ENCODE results near the gene RGS6. TPM values are rescaled to one million over a fixed set of nuclear protein-coding genes. Genes with fewer than 3 reads are reported as not detected.
A peak's percentile ranks its signal among the peaks of the same experiment; 100 is the strongest.
"Not testable (repeated sequence)": the region's sequence is repeated elsewhere in the genome, so short reads cannot be mapped to it uniquely, and the experiment has no call there.

Gene RGS6
- total and polyA plus RNA-seq, 5 donors from 2014 or later: 0.13 to 1.5 (median 0.69) TPM

GRCh38 chr14:72471346-72471745, 539.1 kb downstream of the RGS6 start:
- H3K4me3 Mint-ChIP-seq: no peak overlapping the region
- Histone ChIP-seq H3K36me3 (ENCODE audit: control insufficient read depth, insufficient read depth, low read length) (no peaks in the 10 kb centered on the region), H3K27me3 (ENCODE audit: control insufficient read depth, insufficient read depth, low read length) (no peaks in the 10 kb centered on the region), H3K4me1 (ENCODE audit: control insufficient read depth, insufficient read depth, low read length, poor library complexity, severe bottlenecking) (peaks cover 3% of the 10 kb centered on the region), H3K4me3 (ENCODE audit: low read depth, low read length) (no peak overlapping the region), H3K27ac (ENCODE audit: insufficient read depth, low read length, poor library complexity, severe bottlenecking) (no peak overlapping the region), H3K9me3 (ENCODE audit: control insufficient read depth in 2 of 2, low read length in 2 of 2) (peaks cover 0 to 2% of the 10 kb centered on the region in 2 experiments)
- H3K9me3 Mint-ChIP-seq: peaks cover 0 to 7% (median 3%) of the 10 kb centered on the region in 7 donors
- peaks cover 1% of the 10 kb centered on the region for H3K36me3 Mint-ChIP-seq
- ATAC-seq (ENCODE audit: low read depth in 2 of 2) (no peak), DNase-seq (no peak)
- H3K27ac Mint-ChIP-seq: peak overlapping the region in 1 of 3 donors; percentile 36
- H3K4me1 Mint-ChIP-seq: peaks cover 6 to 14% (median 9%) of the 10 kb centered on the region in 4 donors
- no peaks in the 10 kb centered on the region for H3K27me3 Mint-ChIP-seq

- H3K27ac ChIP-seq (ENCODE audit: insufficient read depth, low read length, poor library complexity, severe bottlenecking): no peak overlapping the region
- Mint-ChIP-seq H3K27me3 (no peaks in the 10 kb centered on the region), H3K4me1 (peaks cover 7 to 29% (median 23%) of the 10 kb centered on the region in 4 donors), H3K36me3 (no peaks in the 10 kb centered on the region), H3K9me3 (peaks cover 0 to 2% (median 0%) of the 10 kb centered on the region in 7 donors), H3K27ac (no peak overlapping the region), H3K4me3 (no peak overlapping the region)
- no peaks in the 10 kb centered on the region for H3K36me3 ChIP-seq (ENCODE audit: control insufficient read depth, insufficient read depth, low read length)
- DNase-seq: peak in 1 of 3 donors; percentile 46
- H3K9me3 ChIP-seq (ENCODE audit: control insufficient read depth in 2 of 2, low read length in 2 of 2): no peaks in the 10 kb centered on the region
- no peaks in the 10 kb centered on the region for H3K27me3 ChIP-seq (ENCODE audit: control insufficient read depth, insufficient read depth, low read length)
- H3K4me1 ChIP-seq (ENCODE audit: control insufficient read depth, insufficient read depth, low read length, poor library complexity, severe bottlenecking): peaks cover 16% of the 10 kb centered on the region
- H3K4me3 ChIP-seq (ENCODE audit: low read depth, low read length): no peak overlapping the region
- no peak for ATAC-seq (ENCODE audit: low read depth in 2 of 2)
These were observed 540.6 kb downstream of the RGS6 start for GRCh38 chr14:72472845-72473244.

GRCh38 chr14:72476657-72477499, 544.6 kb downstream of the RGS6 start:
- Mint-ChIP-seq H3K27me3 (no peaks in the 10 kb centered on the region), H3K4me1 (peaks cover 10 to 62% (median 49%) of the 10 kb centered on the region in 4 donors), H3K36me3 (no peaks in the 10 kb centered on the region), H3K9me3 (peaks cover 0 to 3% (median 0%) of the 10 kb centered on the region in 7 donors), H3K27ac (peak overlapping the region; percentile 39 to 76 (median 70)), H3K4me3 (peak overlapping the region; percentile 68 to 73 (median 70))
- ATAC-seq (ENCODE audit: low read depth in 2 of 2) (peak; percentile 89), DNase-seq (peak; percentile 9 to 97 (median 19))
- Histone ChIP-seq H3K27me3 (ENCODE audit: control insufficient read depth, insufficient read depth, low read length) (no peaks in the 10 kb centered on the region), H3K4me1 (ENCODE audit: control insufficient read depth, insufficient read depth, low read length, poor library complexity, severe bottlenecking) (peaks cover 30% of the 10 kb centered on the region), H3K9me3 (ENCODE audit: control insufficient read depth in 2 of 2, low read length in 2 of 2) (no peaks in the 10 kb centered on the region), H3K36me3 (ENCODE audit: control insufficient read depth, insufficient read depth, low read length) (no peaks in the 10 kb centered on the region), H3K4me3 (ENCODE audit: low read depth, low read length) (peak overlapping the region; percentile 74), H3K27ac (ENCODE audit: insufficient read depth, low read length, poor library complexity, severe bottlenecking) (peak overlapping the region; percentile 59)

- not testable (repeated sequence) for H3K9me3 ChIP-seq (ENCODE audit: control insufficient read depth in 2 of 2, low read length in 2 of 2); H3K27me3 Mint-ChIP-seq; H3K36me3 ChIP-seq (ENCODE audit: control insufficient read depth, insufficient read depth, low read length); H3K9me3 Mint-ChIP-seq; H3K4me3 ChIP-seq (ENCODE audit: low read depth, low read length); ATAC-seq (ENCODE audit: low read depth in 2 of 2); DNase-seq; H3K27me3 ChIP-seq (ENCODE audit: control insufficient read depth, insufficient read depth, low read length); H3K36me3 Mint-ChIP-seq
- Mint-ChIP-seq H3K4me1 (peaks cover 6 to 66% (median 50%) of the 10 kb centered on the region in 4 donors), H3K27ac (peak overlapping the region; percentile 39 to 76 (median 70)), H3K4me3 (peak overlapping the region; percentile 68 to 73 (median 70))
- Histone ChIP-seq H3K27ac (ENCODE audit: insufficient read depth, low read length, poor library complexity, severe bottlenecking) (peak overlapping the region; percentile 59), H3K4me1 (ENCODE audit: control insufficient read depth, insufficient read depth, low read length, poor library complexity, severe bottlenecking) (peaks cover 30% of the 10 kb centered on the region)
These were observed 545.3 kb downstream of the RGS6 start for GRCh38 chr14:72477578-72477977.

GRCh38 chr14:72478471-72478893, 546.3 kb downstream of the RGS6 start:
- H3K9me3 ChIP-seq (ENCODE audit: control insufficient read depth in 2 of 2, low read length in 2 of 2): no peaks in the 10 kb centered on the region
- Mint-ChIP-seq H3K4me1 (peaks cover 6 to 66% (median 50%) of the 10 kb centered on the region in 4 donors), H3K4me3 (peak overlapping the region in 1 of 4 donors; percentile 48), H3K36me3 (peaks cover 4% of the 10 kb centered on the region), H3K27me3 (no peaks in the 10 kb centered on the region), H3K9me3 (peaks cover 0 to 4% (median 0%) of the 10 kb centered on the region in 7 donors), H3K27ac (peak overlapping the region in 1 of 3 donors; percentile 69)
- no peak for ATAC-seq (ENCODE audit: low read depth in 2 of 2)
- DNase-seq: no peak
- H3K4me3 ChIP-seq (ENCODE audit: low read depth, low read length): no peak overlapping the region
- no peaks in the 10 kb centered on the region for H3K27me3 ChIP-seq (ENCODE audit: control insufficient read depth, insufficient read depth, low read length)
- H3K36me3 ChIP-seq (ENCODE audit: control insufficient read depth, insufficient read depth, low read length): no peaks in the 10 kb centered on the region
- H3K27ac ChIP-seq (ENCODE audit: insufficient read depth, low read length, poor library complexity, severe bottlenecking): no peak overlapping the region
- H3K4me1 ChIP-seq (ENCODE audit: control insufficient read depth, insufficient read depth, low read length, poor library complexity, severe bottlenecking): peaks cover 30% of the 10 kb centered on the region

GRCh38 chr14:72479461-72479931, 547.3 kb downstream of the RGS6 start:
- ATAC-seq (ENCODE audit: low read depth in 2 of 2) (no peak), DNase-seq (no peak)
- no peaks in the 10 kb centered on the region for H3K9me3 ChIP-seq (ENCODE audit: control insufficient read depth in 2 of 2, low read length in 2 of 2)
- H3K4me3 ChIP-seq (ENCODE audit: low read depth, low read length): no peak overlapping the region
- peaks cover 4% of the 10 kb centered on the region for H3K36me3 Mint-ChIP-seq
- H3K4me1 Mint-ChIP-seq: peaks cover 6 to 66% (median 52%) of the 10 kb centered on the region in 4 donors
- no peak overlapping the region for H3K27ac ChIP-seq (ENCODE audit: insufficient read depth, low read length, poor library complexity, severe bottlenecking)
- peaks cover 30% of the 10 kb centered on the region for H3K4me1 ChIP-seq (ENCODE audit: control insufficient read depth, insufficient read depth, low read length, poor library complexity, severe bottlenecking)
- no peaks in the 10 kb centered on the region for H3K27me3 ChIP-seq (ENCODE audit: control insufficient read depth, insufficient read depth, low read length)
- H3K9me3 Mint-ChIP-seq: peaks cover 0 to 4% (median 0%) of the 10 kb centered on the region in 7 donors
- H3K36me3 ChIP-seq (ENCODE audit: control insufficient read depth, insufficient read depth, low read length): no peaks in the 10 kb centered on the region
- peak overlapping the region; percentile 44 to 87 (median 84) for H3K27ac Mint-ChIP-seq
- peak overlapping the region in 2 of 4 donors; percentile 28 to 51 for H3K4me3 Mint-ChIP-seq
- no peaks in the 10 kb centered on the region for H3K27me3 Mint-ChIP-seq

GRCh38 chr14:72480464-72481243, 548.4 kb downstream of the RGS6 start:
- ATAC-seq (ENCODE audit: low read depth in 2 of 2): no peak
- peak overlapping the region in 3 of 4 donors; percentile 26 to 55 (median 44) for H3K4me3 Mint-ChIP-seq

More at GRCh38 chr14:72480464-72481243, 548.4 kb downstream of the RGS6 start:
- Histone ChIP-seq H3K36me3 (ENCODE audit: control insufficient read depth, insufficient read depth, low read length) (no peaks in the 10 kb centered on the region), H3K27me3 (ENCODE audit: control insufficient read depth, insufficient read depth, low read length) (no peaks in the 10 kb centered on the region), H3K9me3 (ENCODE audit: control insufficient read depth in 2 of 2, low read length in 2 of 2) (no peaks in the 10 kb centered on the region), H3K4me3 (ENCODE audit: low read depth, low read length) (peak overlapping the region; percentile 22), H3K27ac (ENCODE audit: insufficient read depth, low read length, poor library complexity, severe bottlenecking) (no peak overlapping the region), H3K4me1 (ENCODE audit: control insufficient read depth, insufficient read depth, low read length, poor library complexity, severe bottlenecking) (peaks cover 30% of the 10 kb centered on the region)
- DNase-seq: peak in 1 of 3 donors; percentile 49
- H3K27ac Mint-ChIP-seq: peak overlapping the region; percentile 39 to 90 (median 84)
- no peaks in the 10 kb centered on the region for H3K27me3 Mint-ChIP-seq
- peaks cover 0 to 4% (median 0%) of the 10 kb centered on the region in 7 donors for H3K9me3 Mint-ChIP-seq
- peaks cover 4% of the 10 kb centered on the region for H3K36me3 Mint-ChIP-seq
- H3K4me1 Mint-ChIP-seq: peaks cover 6 to 64% (median 51%) of the 10 kb centered on the region in 4 donors
